ENCODE measurements around the gene NEK6.
"Not testable (repeated sequence)": the region's sequence is repeated elsewhere in the genome, so short reads cannot be mapped to it uniquely, and the experiment has no call there.

The NEK6 gene

DNA sequence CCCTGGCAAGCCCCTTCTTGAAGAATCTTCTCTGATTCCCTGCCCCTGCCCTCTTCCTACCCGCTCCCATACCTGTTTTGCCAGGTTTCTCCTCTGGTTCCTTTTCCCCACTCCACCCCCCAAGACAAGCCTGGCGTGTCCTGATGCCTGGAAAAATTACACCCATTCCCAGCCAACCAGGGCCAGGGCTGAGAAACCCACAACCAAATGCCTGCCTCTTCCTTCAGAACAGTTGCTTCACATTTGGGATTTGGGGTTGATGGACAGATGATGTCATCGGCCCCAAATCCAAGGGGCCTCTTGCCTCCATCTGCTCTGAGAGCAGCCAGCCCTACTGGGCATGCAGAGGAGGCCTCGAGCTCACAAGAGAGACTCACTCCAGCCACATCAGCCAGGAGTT is 8.8 kb upstream of the NEK6 start:
- TF ChIP-seq, protein P1, sequence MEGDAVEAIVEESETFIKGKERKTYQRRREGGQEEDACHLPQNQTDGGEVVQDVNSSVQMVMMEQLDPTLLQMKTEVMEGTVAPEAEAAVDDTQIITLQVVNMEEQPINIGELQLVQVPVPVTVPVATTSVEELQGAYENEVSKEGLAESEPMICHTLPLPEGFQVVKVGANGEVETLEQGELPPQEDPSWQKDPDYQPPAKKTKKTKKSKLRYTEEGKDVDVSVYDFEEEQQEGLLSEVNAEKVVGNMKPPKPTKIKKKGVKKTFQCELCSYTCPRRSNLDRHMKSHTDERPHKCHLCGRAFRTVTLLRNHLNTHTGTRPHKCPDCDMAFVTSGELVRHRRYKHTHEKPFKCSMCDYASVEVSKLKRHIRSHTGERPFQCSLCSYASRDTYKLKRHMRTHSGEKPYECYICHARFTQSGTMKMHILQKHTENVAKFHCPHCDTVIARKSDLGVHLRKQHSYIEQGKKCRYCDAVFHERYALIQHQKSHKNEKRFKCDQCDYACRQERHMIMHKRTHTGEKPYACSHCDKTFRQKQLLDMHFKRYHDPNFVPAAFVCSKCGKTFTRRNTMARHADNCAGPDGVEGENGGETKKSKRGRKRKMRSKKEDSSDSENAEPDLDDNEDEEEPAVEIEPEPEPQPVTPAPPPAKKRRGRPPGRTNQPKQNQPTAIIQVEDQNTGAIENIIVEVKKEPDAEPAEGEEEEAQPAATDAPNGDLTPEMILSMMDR (IDR thresholded peaks at IDR 0.05) = no peak
- no peak for TF ChIP-seq ZFX (IDR thresholded peaks at IDR 0.05; ENCODE audit: borderline replicate concordance)
- no peak overlapping the region for H3K27ac ChIP-seq

DNA sequence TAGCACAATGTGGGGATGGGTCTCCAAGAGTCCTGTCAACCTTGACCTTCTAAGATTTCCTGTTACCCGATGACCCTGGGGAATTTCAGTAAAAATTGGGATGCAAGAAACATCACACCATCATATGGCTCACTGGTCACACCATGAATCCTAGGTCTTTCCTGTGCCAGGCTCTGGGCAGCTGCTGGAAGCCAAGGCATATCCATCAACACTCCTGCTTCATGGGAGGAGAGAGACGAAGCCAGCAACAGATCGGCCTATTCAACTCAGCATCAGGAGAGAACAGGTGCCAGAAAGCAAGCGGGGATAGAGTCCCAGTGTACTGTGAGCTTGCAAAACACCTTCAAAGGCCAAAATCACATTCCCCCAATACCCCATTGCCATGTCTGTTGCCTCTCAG is 6.5 kb upstream of the NEK6 start:
- no peak overlapping the region for H3K27ac ChIP-seq

DNA sequence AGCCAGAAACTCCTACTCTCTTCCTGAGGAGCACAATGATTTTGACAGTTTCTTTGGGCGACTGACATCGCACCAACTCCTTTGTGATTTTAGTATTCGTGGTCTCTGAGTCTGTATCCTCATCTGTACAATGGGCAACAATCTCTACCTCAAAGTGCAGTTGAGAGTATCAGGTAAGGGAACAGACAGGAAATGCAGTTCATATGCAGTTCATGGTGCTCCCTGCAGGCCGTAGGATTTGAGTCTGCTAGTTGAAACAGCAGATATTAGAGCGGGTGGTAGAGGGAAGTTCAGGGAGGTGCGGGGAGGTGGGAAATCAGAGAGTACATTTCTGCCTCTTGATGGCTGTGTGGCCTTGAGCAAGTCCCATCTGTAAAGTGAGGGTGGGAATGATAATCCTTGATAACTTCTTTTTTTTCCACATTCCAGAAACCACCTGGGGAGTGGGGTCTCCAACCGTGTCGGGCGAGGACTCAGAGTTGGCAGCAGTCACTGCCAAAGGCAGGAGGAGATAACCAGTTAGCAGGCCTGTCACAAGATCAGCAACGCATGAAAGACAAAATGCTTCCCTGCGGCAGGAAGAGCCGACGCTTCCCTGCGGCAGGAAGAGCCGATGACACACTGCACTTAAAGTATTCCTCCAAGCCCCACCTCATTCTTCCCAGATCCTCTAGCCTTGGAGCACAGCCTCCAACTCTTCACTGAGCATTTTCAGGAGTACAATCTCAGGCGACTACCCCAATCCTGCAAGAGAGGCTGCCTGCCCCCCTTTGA is 6.0 kb upstream of the NEK6 start:
- TF ChIP-seq ZFX (IDR thresholded peaks at IDR 0.05; ENCODE audit: borderline replicate concordance) = no peak
- TF ChIP-seq, protein P1 (IDR thresholded peaks at IDR 0.05) = no peak
- no peak overlapping the region for H3K27ac ChIP-seq

More for the DNA sequence above, 6.5 kb upstream of the NEK6 start:
- TF ChIP-seq, protein P1 (IDR thresholded peaks at IDR 0.05) = no peak
- no peak for TF ChIP-seq ZFX (IDR thresholded peaks at IDR 0.05; ENCODE audit: borderline replicate concordance)

DNA sequence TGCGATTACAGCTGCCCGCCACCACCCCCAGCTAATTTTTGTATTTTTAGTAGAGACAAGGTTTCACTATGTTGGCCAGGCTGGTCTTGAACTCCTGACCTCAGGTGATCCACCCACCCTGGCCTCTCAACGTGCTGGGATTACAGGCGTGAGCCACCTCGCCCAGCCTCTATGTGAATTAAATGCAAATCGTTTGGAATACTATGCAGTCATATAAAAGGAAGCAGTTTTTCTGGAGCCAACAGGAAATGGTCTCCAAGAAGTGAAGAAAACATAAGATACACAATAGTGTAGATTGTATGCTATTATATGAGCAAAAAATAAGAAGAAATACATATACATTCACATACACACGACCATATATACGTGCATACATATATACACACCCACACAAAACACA is 4.9 kb upstream of the NEK6 start:
- H3K27ac ChIP-seq = not testable (repeated sequence)

DNA sequence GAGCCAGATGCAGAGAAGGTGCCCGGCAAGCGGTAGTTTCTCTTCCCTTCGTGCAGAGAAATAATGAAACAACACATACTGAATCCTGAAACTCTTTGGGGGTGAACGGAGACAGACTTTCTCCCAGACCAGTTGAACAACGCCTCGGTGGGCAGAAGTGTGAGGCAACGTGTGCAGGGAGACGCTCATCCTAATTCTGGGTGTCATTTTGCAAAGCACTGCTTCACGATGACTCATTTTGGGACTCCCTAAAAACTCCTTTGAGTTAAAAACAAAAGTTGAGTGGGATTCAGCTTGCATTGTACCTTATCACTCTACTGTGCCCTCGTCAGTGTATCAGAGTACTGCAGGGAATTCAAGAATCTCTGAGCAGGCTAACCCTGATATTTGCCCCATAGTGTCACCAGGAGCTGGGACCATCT is 3.5 kb upstream of the NEK6 start:
- TF ChIP-seq, protein P1 (IDR thresholded peaks at IDR 0.05) = no peak
- H3K27ac ChIP-seq = no peak overlapping the region

DNA sequence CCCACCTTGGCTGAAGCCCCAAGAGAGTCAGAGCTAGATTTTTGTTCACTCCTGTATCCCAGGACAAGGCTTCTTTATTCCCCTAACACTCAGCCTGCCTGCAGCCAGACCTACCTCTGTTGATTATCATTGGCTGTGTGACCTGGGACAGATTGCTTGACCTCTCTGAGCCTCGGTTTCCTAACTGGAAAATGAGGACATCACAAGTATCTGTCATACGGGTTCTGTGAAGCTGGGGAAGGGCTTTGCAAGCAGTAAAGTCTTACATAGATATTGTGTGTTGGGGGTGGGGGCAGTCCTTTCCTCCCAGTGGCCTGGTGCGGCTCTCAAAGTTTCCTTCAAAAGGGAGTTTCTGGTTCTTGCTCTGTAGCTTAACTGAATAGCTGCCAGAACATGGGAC is 2.5 kb upstream of the NEK6 start:
- no peak overlapping the region for H3K27ac ChIP-seq
- TF ChIP-seq ZFX (IDR thresholded peaks at IDR 0.05; ENCODE audit: borderline replicate concordance) = no peak
- TF ChIP-seq, protein P1 (IDR thresholded peaks at IDR 0.05) = no peak

DNA sequence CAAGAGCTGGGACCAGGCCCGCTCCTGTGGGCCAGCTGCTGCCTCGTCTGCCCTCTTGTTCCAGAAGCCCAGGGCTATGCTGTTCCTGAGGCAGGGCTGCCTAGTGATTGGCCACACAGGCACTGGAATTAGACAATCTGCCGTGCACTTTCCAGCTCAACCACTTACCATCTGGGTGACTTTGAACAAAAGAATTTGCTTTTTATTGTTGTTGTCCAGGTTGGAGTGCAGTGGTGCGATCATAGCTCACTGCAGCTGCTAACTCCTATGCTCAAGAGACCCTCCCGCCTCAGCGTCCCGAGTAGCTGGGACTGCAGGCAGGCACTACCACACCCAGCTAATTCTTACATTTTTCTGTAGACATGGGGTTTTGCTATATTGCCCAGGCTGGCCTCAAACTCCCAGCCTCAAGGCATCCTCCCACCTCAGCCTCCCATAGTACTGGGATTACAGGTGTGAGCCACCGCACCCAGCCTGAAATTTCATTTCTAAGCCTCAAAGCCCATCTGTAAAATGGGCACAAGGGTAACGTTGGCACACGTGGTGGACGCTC is 1.2 kb upstream of the NEK6 start:
- TF ChIP-seq ZFX (IDR thresholded peaks at IDR 0.05; ENCODE audit: borderline replicate concordance) = no peak
- TF ChIP-seq, protein P1 (IDR thresholded peaks at IDR 0.05) = no peak
- H3K27ac ChIP-seq = no peak overlapping the region

Data from 22Rv1 (cell line).